ENCODE data around the gene ZKSCAN5. TPM values are rescaled to one million over a fixed set of nuclear protein-coding genes. Genes with fewer than 3 reads are reported as not detected.

The ZKSCAN5 gene
- total RNA-seq, 1 donor from 2014 or later = 6.2 TPM

GRCh38 chr7:99535667-99536066 lies 31.2 kb downstream of the ZKSCAN5 start:
- Histone ChIP-seq H3K27ac (no peak overlapping the region), H3K4me1 (no peaks in the 10 kb centered on the region), H3K4me3 (no peak overlapping the region), H3K9me3 (peaks cover 53% of the 10 kb centered on the region), H3K36me3 (peaks cover 14% of the 10 kb centered on the region), H3K27me3 (ENCODE audit: low read depth) (no peaks in the 10 kb centered on the region)
- TF ChIP-seq, protein P1, sequence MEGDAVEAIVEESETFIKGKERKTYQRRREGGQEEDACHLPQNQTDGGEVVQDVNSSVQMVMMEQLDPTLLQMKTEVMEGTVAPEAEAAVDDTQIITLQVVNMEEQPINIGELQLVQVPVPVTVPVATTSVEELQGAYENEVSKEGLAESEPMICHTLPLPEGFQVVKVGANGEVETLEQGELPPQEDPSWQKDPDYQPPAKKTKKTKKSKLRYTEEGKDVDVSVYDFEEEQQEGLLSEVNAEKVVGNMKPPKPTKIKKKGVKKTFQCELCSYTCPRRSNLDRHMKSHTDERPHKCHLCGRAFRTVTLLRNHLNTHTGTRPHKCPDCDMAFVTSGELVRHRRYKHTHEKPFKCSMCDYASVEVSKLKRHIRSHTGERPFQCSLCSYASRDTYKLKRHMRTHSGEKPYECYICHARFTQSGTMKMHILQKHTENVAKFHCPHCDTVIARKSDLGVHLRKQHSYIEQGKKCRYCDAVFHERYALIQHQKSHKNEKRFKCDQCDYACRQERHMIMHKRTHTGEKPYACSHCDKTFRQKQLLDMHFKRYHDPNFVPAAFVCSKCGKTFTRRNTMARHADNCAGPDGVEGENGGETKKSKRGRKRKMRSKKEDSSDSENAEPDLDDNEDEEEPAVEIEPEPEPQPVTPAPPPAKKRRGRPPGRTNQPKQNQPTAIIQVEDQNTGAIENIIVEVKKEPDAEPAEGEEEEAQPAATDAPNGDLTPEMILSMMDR (IDR thresholded peaks at IDR 0.05) = no peak
- intact Hi-C loops (cut with DNase I) = no loop called here
- no peak for ATAC-seq
- no peak for DNase-seq

GRCh38 chr7:99539213-99539811 lies 34.9 kb downstream of the ZKSCAN5 start:
- ATAC-seq = no peak
- intact Hi-C loops (cut with DNase I) = no loop called here
- no peak for DNase-seq
- TF ChIP-seq, protein P1 (IDR thresholded peaks at IDR 0.05) = no peak
- Histone ChIP-seq H3K9me3 (peaks cover 35% of the 10 kb centered on the region), H3K4me3 (no peak overlapping the region), H3K27me3 (ENCODE audit: low read depth) (no peaks in the 10 kb centered on the region), H3K4me1 (no peaks in the 10 kb centered on the region), H3K36me3 (no peaks in the 10 kb centered on the region), H3K27ac (no peak overlapping the region)

GRCh38 chr7:99540542-99540941 lies 36.1 kb downstream of the ZKSCAN5 start:
- DNase-seq (no peak), ATAC-seq (no peak)
- Histone ChIP-seq H3K27ac (no peak overlapping the region), H3K4me1 (no peaks in the 10 kb centered on the region), H3K36me3 (no peaks in the 10 kb centered on the region), H3K9me3 (peaks cover 35% of the 10 kb centered on the region), H3K27me3 (ENCODE audit: low read depth) (no peaks in the 10 kb centered on the region), H3K4me3 (no peak overlapping the region)
- TF ChIP-seq, protein P1 (IDR thresholded peaks at IDR 0.05) = no peak
- intact Hi-C loops (cut with DNase I) = loop anchor here (10.0 kb wide), 1 partner anchor 56 kb away; no protein-coding TSS in a partner anchor

- Histone ChIP-seq H3K27ac (no peak overlapping the region), H3K4me3 (no peak overlapping the region), H3K36me3 (no peaks in the 10 kb centered on the region), H3K9me3 (peaks cover 35% of the 10 kb centered on the region), H3K27me3 (ENCODE audit: low read depth) (no peaks in the 10 kb centered on the region), H3K4me1 (no peaks in the 10 kb centered on the region)
- TF ChIP-seq, protein P1 (IDR thresholded peaks at IDR 0.05) = no peak
- no peak for DNase-seq
- no peak for ATAC-seq
- intact Hi-C loops (cut with DNase I) = loop anchor here (10.0 kb wide), 1 partner anchor 56 kb away; no protein-coding TSS in a partner anchor
Observed at GRCh38 chr7:99541212-99541611, 36.8 kb downstream of the ZKSCAN5 start.

DNA sequence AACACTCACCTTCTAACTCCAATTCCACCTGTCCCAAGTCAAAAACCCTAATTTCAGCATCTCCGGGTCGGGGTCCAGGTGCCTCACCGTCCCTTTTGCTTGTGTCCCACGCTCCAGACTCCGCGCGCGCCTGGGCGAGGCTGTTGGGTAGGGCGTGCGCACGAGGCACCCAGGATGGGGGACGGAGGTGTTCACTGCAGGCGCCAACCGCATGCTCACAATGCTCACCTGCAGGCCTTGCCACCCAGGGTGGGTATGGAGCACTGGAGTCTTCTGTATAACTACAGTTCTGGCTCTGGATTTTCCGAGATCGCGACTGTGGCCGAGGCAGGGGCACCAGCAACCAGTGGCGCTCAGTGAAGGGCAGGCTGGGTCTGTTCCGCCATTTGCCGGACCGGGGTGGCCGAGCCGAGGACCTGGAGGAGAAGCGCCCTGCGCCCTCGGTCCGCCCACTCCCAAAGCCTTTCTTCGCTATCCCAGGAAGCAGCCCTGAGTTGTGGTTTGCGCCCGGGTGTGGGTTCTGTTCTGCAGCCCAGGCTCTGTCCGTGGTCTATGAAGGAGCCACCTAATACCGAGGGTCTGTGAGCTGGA lies 38.7 kb downstream of the ZKSCAN5 start:
- Histone ChIP-seq H3K4me3 (no peak overlapping the region), H3K27me3 (ENCODE audit: low read depth) (no peaks in the 10 kb centered on the region), H3K36me3 (peaks cover 10% of the 10 kb centered on the region), H3K4me1 (no peaks in the 10 kb centered on the region), H3K9me3 (peaks cover 35% of the 10 kb centered on the region), H3K27ac (no peak overlapping the region)
- DNase-seq (no peak), ATAC-seq (peak in 1 of 2 donors; percentile 35)
- TF ChIP-seq, protein P1 (IDR thresholded peaks at IDR 0.05) = no peak
- intact Hi-C loops (cut with DNase I) = loop anchor here (10.0 kb wide), 1 partner anchor 58 kb away; no protein-coding TSS in a partner anchor

Data from lower lobe of right lung (tissue), 2 donors.